Osteocyte (in vitro differentiated cells): ENCODE results near the gene EPHB3. TPM values are rescaled to one million over a fixed set of nuclear protein-coding genes. Genes with fewer than 3 reads are reported as not detected.
A peak's percentile ranks its signal among the peaks of the same experiment; 100 is the strongest.

Experiments used
- DNase-seq: peaks from one replicate; pipeline ENCODE4 v3.0.0; 2021; ENCODE audit warnings: mixed read lengths; ENCODE audit not compliant: unreplicated experiment; ENCODE audit errors: extremely low spot score
- H3K27ac Mint-ChIP-seq: one replicate; pipeline ENCODE4 v1.8.0; 2021; ENCODE audit warnings: mild to moderate bottlenecking, mixed read lengths; ENCODE audit not compliant: unreplicated experiment
- H3K27me3 Mint-ChIP-seq: one replicate; pipeline ENCODE4 v1.8.0; 2021; ENCODE audit warnings: mixed read lengths; ENCODE audit not compliant: unreplicated experiment
- H3K36me3 Mint-ChIP-seq: one replicate; pipeline ENCODE4 v1.8.0; 2021; ENCODE audit warnings: mixed read lengths; ENCODE audit not compliant: unreplicated experiment
- H3K4me1 Mint-ChIP-seq: one replicate; pipeline ENCODE4 v1.8.0; 2021; ENCODE audit warnings: mixed read lengths; ENCODE audit not compliant: unreplicated experiment
- H3K4me3 Mint-ChIP-seq: one replicate; pipeline ENCODE4 v1.8.0; 2021; ENCODE audit warnings: mild to moderate bottlenecking, moderate library complexity, mixed read lengths; ENCODE audit not compliant: unreplicated experiment
- H3K9me3 Mint-ChIP-seq: one replicate; pipeline ENCODE4 v1.8.0; 2021; ENCODE audit warnings: mixed read lengths; ENCODE audit not compliant: unreplicated experiment
- total RNA-seq: library from RNA; stranded (reverse); gene quantifications from 2 replicates; pipeline ENCODE4 v1.2.1, GENCODE V29; 2021
- TF ChIP-seq, protein P1 (sequence below): fragments of 200-600 bp; sonication (generic); IDR thresholded peaks from 2 replicates; pipeline ENCODE4 v1.5.0; 2021; ENCODE audit warnings: antibody characterized with exemption, mild to moderate bottlenecking, moderate library complexity

EPHB3 gene
- total RNA-seq, 1 donor from 2014 or later: 11.4 TPM

DNA sequence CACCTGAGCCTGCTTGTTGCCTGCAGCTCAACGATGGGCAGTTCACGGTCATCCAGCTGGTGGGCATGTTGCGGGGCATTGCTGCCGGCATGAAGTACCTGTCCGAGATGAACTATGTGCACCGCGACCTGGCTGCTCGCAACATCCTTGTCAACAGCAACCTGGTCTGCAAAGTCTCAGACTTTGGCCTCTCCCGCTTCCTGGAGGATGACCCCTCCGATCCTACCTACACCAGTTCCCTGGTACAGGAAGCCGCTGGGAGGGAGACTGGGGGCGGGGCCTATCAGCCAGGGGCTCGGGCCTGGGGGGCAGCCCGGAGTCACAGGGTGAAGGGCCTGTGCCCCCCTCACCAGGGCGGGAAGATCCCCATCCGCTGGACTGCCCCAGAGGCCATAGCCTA is 18.8 kb downstream of the EPHB3 start:
- TF ChIP-seq, protein P1, sequence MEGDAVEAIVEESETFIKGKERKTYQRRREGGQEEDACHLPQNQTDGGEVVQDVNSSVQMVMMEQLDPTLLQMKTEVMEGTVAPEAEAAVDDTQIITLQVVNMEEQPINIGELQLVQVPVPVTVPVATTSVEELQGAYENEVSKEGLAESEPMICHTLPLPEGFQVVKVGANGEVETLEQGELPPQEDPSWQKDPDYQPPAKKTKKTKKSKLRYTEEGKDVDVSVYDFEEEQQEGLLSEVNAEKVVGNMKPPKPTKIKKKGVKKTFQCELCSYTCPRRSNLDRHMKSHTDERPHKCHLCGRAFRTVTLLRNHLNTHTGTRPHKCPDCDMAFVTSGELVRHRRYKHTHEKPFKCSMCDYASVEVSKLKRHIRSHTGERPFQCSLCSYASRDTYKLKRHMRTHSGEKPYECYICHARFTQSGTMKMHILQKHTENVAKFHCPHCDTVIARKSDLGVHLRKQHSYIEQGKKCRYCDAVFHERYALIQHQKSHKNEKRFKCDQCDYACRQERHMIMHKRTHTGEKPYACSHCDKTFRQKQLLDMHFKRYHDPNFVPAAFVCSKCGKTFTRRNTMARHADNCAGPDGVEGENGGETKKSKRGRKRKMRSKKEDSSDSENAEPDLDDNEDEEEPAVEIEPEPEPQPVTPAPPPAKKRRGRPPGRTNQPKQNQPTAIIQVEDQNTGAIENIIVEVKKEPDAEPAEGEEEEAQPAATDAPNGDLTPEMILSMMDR: no peak
- Mint-ChIP-seq H3K4me1 (peaks cover 35% of the 10 kb centered on the region), H3K27ac (no peak overlapping the region), H3K9me3 (no peaks in the 10 kb centered on the region), H3K27me3 (no peaks in the 10 kb centered on the region), H3K4me3 (no peak overlapping the region), H3K36me3 (peaks cover 14% of the 10 kb centered on the region)
- no peak for DNase-seq

DNA sequence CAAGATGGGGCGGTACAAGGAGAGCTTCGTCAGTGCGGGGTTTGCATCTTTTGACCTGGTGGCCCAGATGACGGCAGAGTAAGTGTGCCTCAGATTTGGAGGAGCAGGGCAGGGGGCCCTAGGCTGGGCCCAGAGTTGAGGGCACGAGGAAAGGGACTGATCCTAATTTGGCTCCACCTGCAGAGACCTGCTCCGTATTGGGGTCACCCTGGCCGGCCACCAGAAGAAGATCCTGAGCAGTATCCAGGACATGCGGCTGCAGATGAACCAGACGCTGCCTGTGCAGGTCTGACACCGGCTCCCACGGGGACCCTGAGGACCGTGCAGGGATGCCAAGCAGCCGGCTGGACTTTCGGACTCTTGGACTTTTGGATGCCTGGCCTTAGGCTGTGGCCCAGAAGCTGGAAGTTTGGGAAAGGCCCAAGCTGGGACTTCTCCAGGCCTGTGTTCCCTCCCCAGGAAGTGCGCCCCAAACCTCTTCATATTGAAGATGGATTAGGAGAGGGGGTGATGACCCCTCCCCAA is 19.8 kb downstream of the EPHB3 start:
- H3K4me1 Mint-ChIP-seq: peaks cover 35% of the 10 kb centered on the region
- no peak for DNase-seq
- no peak overlapping the region for H3K4me3 Mint-ChIP-seq
- no peaks in the 10 kb centered on the region for H3K27me3 Mint-ChIP-seq
- peaks cover 12% of the 10 kb centered on the region for H3K36me3 Mint-ChIP-seq
- TF ChIP-seq, protein P1: no peak
- H3K27ac Mint-ChIP-seq: no peak overlapping the region
- no peaks in the 10 kb centered on the region for H3K9me3 Mint-ChIP-seq

DNA sequence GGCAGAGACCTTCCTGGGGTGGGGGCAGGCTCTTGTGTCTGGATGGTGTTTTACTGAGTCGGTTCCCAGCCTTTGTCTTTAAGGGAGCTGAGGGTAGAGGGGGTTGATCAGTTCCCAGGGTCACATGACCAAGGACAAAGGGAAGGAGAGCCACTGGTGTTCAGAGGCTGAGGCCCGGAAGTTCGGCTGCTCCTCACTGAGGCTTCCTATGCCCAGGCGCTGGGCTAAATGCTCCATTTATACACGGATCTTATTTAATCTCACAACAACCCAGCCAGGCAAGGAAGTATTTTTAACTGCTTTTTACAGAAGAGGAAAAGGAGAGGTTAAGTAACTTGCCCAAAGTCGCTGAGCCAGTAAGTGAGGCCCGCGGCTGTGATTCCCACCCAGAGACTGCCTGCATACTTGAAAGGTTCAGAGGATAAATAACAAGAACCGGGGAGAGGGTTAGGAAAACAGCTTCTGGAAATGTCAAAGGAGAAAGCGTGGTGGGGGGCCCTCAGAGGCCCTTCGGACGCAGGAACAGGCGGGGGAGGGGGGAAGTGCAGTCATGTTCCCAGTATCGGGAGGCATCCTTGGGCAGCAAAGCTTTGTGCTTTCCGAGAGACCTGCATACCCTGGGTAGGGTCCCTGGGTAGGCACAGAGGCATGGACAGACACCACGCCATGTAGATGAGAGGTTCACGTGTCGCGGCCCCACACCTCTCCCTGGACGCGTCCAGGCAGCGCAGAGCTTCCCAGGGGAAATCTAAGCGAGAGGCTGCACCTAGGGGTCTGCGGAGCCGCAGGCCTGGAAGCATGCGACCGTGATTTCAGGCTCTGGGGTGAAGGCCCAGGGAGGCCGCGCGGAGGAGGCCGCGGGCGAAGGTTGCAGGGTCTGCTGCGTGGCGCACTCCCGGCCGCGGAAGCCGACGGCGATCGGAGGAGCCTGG is 21.3 kb downstream of the EPHB3 start:
- no peak for DNase-seq
- no peaks in the 10 kb centered on the region for H3K9me3 Mint-ChIP-seq
- H3K27ac Mint-ChIP-seq: peak overlapping the region; percentile 93
- H3K27me3 Mint-ChIP-seq: no peaks in the 10 kb centered on the region
- TF ChIP-seq, protein P1: no peak
- peak overlapping the region; percentile 83 for H3K4me3 Mint-ChIP-seq
- peaks cover 35% of the 10 kb centered on the region for H3K4me1 Mint-ChIP-seq
- H3K36me3 Mint-ChIP-seq: peaks cover 8% of the 10 kb centered on the region

DNA sequence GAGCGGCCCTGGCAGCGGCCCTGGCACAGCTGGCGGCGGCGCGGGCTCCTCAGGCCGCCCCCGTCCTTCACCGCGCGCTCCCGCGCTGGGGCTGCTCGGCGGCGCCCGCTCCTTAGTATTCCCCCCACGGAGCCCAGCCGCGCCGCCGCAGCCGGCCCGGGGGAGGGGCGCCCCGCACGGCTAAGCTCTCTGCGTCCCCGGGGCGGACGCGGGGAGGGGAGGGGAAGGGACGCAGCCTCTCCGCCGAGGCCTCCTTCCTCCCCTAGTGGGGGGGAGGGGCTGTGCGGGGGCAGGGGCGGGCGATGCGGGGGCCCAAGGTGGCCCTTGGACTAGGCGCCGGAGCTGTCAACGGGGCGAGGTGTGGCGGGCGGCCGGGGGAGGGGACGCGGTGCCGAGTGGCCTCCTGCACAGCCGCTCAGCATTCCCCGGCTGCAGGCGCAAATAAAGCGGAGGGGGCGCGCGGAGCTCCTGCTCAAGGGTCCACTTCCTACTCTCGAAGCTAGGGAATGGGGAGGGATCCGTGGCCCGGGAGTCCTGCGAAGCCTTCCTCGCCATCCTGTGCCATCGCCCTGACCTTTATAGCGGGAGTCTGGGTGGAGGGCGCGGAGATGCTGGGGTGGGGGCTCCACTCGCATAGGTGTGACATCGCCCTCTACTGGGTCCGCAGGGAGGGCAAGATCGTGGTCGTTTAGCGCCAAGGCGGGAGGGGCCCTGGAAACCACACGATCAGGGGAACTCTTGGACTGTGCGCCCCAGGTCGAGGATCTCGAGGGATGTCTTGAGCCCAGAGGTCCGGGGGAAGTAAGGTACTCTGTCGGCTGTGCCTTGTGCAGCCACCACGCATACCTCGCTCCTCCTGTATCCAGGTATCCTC is 22.2 kb downstream of the EPHB3 start:
- peaks cover 8% of the 10 kb centered on the region for H3K36me3 Mint-ChIP-seq
- no peak for DNase-seq
- H3K27ac Mint-ChIP-seq: no peak overlapping the region
- TF ChIP-seq, protein P1: peak; percentile 29
- peak overlapping the region; percentile 40 for H3K4me3 Mint-ChIP-seq
- no peaks in the 10 kb centered on the region for H3K9me3 Mint-ChIP-seq
- no peaks in the 10 kb centered on the region for H3K27me3 Mint-ChIP-seq
- peaks cover 27% of the 10 kb centered on the region for H3K4me1 Mint-ChIP-seq
